ENCODE measurements around the gene TANK. TPM values are rescaled to one million over a fixed set of nuclear protein-coding genes. Genes with fewer than 3 reads are reported as not detected.

The TANK gene
- total and polyA plus RNA-seq, 2 of the 8 experiments (the other 6 are each of a cell fraction or from before 2014, with no cell fraction given), result 7.0 to 26.1 TPM

DNA sequence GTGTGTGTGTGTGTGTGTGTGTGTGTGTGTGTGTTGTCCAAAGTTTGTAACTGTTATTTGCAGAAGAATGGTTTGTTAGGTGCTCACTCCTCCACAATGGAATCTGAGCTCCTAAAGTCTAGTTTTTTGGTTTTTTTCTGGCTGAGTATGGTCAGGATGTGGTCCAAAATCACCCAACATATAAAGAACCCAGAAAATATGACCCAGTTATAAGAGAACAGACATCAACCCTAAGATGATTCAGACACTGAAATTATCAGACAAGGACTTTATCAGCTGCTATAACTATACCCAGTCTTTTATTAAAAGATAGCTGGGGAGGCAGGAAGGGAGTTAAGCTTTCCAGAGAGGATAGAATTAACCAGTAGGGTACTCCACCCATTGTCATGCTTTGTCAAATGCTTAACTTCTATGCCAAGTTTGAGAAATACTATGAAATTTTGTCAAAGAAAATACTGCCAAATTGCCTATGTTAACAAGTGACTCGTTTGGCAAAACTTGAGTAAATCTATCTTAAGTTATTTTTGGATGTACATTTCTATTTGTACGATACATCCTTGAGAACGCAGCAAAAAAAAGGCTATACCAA, 57.5 kb downstream of the TANK start:
- Histone ChIP-seq H3K27me3 (replicated peaks in 1 of 4; ENCODE audit: control insufficient read depth in 3 of 4, extremely low read depth in 1 of 4, insufficient read depth in 3 of 4, low read length in 3 of 4) (no peaks in the 10 kb centered on the region), H2BK15ac (ENCODE audit: low read length) (no peak overlapping the region), H3K23me2 (ENCODE audit: low read depth, low read length) (no peaks in the 10 kb centered on the region; the same call in 1 of the 2 replicates), H3K27ac (ENCODE audit: low read depth, low read length) (no peak overlapping the region), H3K4ac (replicated peaks; ENCODE audit: insufficient read length, low read depth, low read length) (no peak overlapping the region), H3K79me1 (ENCODE audit: low read depth, low read length) (no peaks in the 10 kb centered on the region), H4K91ac (replicated peaks; ENCODE audit: insufficient read length, low read length) (no peak overlapping the region), H3K9ac (replicated peaks in 1 of 4; ENCODE audit: extremely low read depth in 1 of 4, low read depth in 3 of 4, low read length in 3 of 4) (no peak overlapping the region), H3K18ac (ENCODE audit: extremely low read depth, low read length) (no peak overlapping the region), H2BK120ac (replicated peaks; ENCODE audit: low read depth, low read length) (no peak overlapping the region), H4K8ac (ENCODE audit: extremely low read depth, insufficient read depth, low read length) (no peak overlapping the region), H2AFZ (ENCODE audit: low read length) (no peak overlapping the region), H4K20me1 (replicated peaks in 1 of 2; ENCODE audit: control insufficient read depth in 1 of 2, insufficient read depth in 2 of 2, low read length in 2 of 2) (no peaks in the 10 kb centered on the region), H3K23ac (ENCODE audit: insufficient read length) (no peak overlapping the region), H3K4me1 (replicated peaks in 1 of 4; ENCODE audit: control insufficient read depth in 3 of 4, insufficient read depth in 4 of 4, low read length in 3 of 4) (no peaks in the 10 kb centered on the region), H3K14ac (ENCODE audit: insufficient read length) (no peak overlapping the region), H3K56ac (replicated peaks; ENCODE audit: insufficient read length, low read depth, low read length) (no peak overlapping the region), H3K9me3 (ENCODE audit: insufficient read depth in 2 of 2, low read depth in 1 of 2, low read length in 1 of 2) (peaks cover 3% of the 10 kb centered on the region in 2 experiments; a peak in 2 of 4 replicates), H3K4me2 (ENCODE audit: insufficient read depth in 1 of 2, low read depth in 2 of 2, low read length in 2 of 2) (no peak overlapping the region), H3K4me3 (ENCODE audit: extremely low read depth in 1 of 4, insufficient read depth in 2 of 4, low read depth in 3 of 4, low read length in 4 of 4) (no peak overlapping the region), H2BK12ac (ENCODE audit: low read depth, low read length) (no peak overlapping the region), H2BK5ac (ENCODE audit: low read depth, low read length) (no peak overlapping the region), H4K5ac (ENCODE audit: insufficient read length, low read depth, low read length) (no peak overlapping the region), H3K79me2 (ENCODE audit: control insufficient read depth in 1 of 2, insufficient read depth in 2 of 2, low read length in 2 of 2) (no peaks in the 10 kb centered on the region), H2AK5ac (ENCODE audit: low read depth, low read length) (no peak overlapping the region), H3K36me3 (ENCODE audit: control insufficient read depth in 2 of 4, insufficient read depth in 4 of 4, low read length in 3 of 4) (peaks cover 0 to 4% (median 2%) of the 10 kb centered on the region in 4 experiments; a peak in 2 of 8 replicates), H2BK20ac (ENCODE audit: low read length) (no peak overlapping the region)
- FAIRE-seq (no peak), DNase-seq (ENCODE audit: low read depth in 1 of 2, low spot score in 2 of 2) (no peak)
- CTCF ChIA-PET (ENCODE audit: partially characterized antibody), result interaction anchor here (0.6 to 1.5 kb wide), 4 partner anchors 10 to 1320 kb away, joined by 3 to 5 read pairs (median 3); no protein-coding TSS in a partner anchor
- TF ChIP-seq YY1 (IDR thresholded peaks at IDR 0.05; ENCODE audit: low read depth, low read length) (no peak), JUN (IDR thresholded peaks at IDR 0.05; ENCODE audit: low read depth, low read length) (no peak), TEAD4 (IDR thresholded peaks at IDR 0.05; ENCODE audit: low read depth, low read length) (no peak), BRCA1 (IDR thresholded peaks at IDR 0.05; ENCODE audit: low read depth, low read length) (no peak), SP4 (IDR thresholded peaks at IDR 0.05; ENCODE audit: low read length) (no peak), PHF8 (conservative IDR thresholded peaks at IDR 0.05; ENCODE audit: low read depth, low read length) (no peak), EP300 (IDR thresholded peaks at IDR 0.05; ENCODE audit: borderline replicate concordance in 1 of 2, low read depth in 2 of 2, low read length in 2 of 2) (no peak), TAF1 (IDR thresholded peaks at IDR 0.05; ENCODE audit: low read depth, low read length) (no peak)
- TF ChIP-seq, protein P1, sequence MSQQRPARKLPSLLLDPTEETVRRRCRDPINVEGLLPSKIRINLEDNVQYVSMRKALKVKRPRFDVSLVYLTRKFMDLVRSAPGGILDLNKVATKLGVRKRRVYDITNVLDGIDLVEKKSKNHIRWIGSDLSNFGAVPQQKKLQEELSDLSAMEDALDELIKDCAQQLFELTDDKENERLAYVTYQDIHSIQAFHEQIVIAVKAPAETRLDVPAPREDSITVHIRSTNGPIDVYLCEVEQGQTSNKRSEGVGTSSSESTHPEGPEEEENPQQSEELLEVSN (IDR thresholded peaks at IDR 0.05), result no peak
- POLR2A ChIA-PET (ENCODE audit: partially characterized antibody), result no interaction called here
- 86% methylated on average over 3 of the region's 3 CpGs; no CpG with 5 or more reads in 1 of the 2 experiments for WGBS, 2 experiments (ENCODE audit: extremely low coverage in 1 of 2, insufficient coverage in 1 of 2, insufficient read length in 1 of 2, insufficient replicate concordance in 2 of 2, low coverage in 1 of 2, low lambda C conversion rate in 2 of 2, missing lambda C conversion rate in 1 of 2)

Data from H1 (cell line).